ENCODE results near the gene RMDN2. TPM values are rescaled to one million over a fixed set of nuclear protein-coding genes. Genes with fewer than 3 reads are reported as not detected.

RMDN2 gene
- total RNA-seq, 1 donor from 2014 or later = 5.1 TPM

GRCh38 chr2:38021589-38021988 is 96.5 kb downstream of the RMDN2 start:
- no peak for DNase-seq (ENCODE audit: low read depth)

DNA sequence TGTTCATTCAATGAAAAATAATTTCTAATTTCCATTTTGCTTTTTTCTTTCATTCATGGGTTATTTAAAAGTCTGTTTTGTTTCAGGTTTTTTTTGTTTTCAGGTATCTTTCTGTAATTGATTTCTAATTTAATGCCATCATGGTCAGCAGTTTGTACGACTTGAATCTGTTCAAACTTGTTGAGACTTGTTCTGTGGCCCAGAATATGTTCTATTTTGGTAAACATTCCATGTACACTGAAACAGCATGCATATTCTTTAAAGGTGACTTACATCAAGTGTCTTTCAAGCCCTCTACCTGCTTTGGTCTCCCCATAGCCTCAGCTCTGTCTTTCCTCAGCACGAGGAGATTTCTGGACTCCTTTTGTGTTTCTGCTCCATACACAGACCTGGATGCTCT is 101.8 kb downstream of the RMDN2 start:
- no peaks in the 10 kb centered on the region for H3K27me3 Mint-ChIP-seq (ENCODE audit: low read depth, unreplicated experiment)
- H3K27ac Mint-ChIP-seq (ENCODE audit: unreplicated experiment) = peak overlapping the region; percentile 55
- no peak overlapping the region for H3K9ac ChIP-seq (ENCODE audit: low read length)
- H3K4me1 Mint-ChIP-seq (ENCODE audit: low read depth, unreplicated experiment) = peaks cover 4% of the 10 kb centered on the region
- no peaks in the 10 kb centered on the region for H3K36me3 ChIP-seq (ENCODE audit: insufficient read depth, low read length)
- H3K79me2 ChIP-seq (ENCODE audit: insufficient read depth, low read length) = no peaks in the 10 kb centered on the region
- no peaks in the 10 kb centered on the region for H3K27me3 ChIP-seq (ENCODE audit: insufficient read depth, low read length)
- no peaks in the 10 kb centered on the region for H3K36me3 Mint-ChIP-seq (ENCODE audit: low read depth, unreplicated experiment)
- H3K4me3 ChIP-seq (ENCODE audit: insufficient read depth, low read depth, low read length) = no peak overlapping the region
- no peaks in the 10 kb centered on the region for H3K4me1 ChIP-seq (ENCODE audit: insufficient read depth, low read length)
- FAIRE-seq (no peak), DNase-seq (ENCODE audit: low read depth) (no peak)
- H3K9me3 ChIP-seq (ENCODE audit: insufficient read depth, low read depth, low read length) = no peaks in the 10 kb centered on the region
- H3K27ac ChIP-seq (ENCODE audit: low read depth, low read length) = no peak overlapping the region
- H3K9me3 Mint-ChIP-seq (ENCODE audit: unreplicated experiment) = peaks cover under 1% of the 10 kb centered on the region
- no peaks in the 10 kb centered on the region for H4K20me1 ChIP-seq (ENCODE audit: insufficient read depth, low read length)
- TF ChIP-seq, protein P1, sequence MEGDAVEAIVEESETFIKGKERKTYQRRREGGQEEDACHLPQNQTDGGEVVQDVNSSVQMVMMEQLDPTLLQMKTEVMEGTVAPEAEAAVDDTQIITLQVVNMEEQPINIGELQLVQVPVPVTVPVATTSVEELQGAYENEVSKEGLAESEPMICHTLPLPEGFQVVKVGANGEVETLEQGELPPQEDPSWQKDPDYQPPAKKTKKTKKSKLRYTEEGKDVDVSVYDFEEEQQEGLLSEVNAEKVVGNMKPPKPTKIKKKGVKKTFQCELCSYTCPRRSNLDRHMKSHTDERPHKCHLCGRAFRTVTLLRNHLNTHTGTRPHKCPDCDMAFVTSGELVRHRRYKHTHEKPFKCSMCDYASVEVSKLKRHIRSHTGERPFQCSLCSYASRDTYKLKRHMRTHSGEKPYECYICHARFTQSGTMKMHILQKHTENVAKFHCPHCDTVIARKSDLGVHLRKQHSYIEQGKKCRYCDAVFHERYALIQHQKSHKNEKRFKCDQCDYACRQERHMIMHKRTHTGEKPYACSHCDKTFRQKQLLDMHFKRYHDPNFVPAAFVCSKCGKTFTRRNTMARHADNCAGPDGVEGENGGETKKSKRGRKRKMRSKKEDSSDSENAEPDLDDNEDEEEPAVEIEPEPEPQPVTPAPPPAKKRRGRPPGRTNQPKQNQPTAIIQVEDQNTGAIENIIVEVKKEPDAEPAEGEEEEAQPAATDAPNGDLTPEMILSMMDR (IDR thresholded peaks at IDR 0.05; ENCODE audit: insufficient read depth, low read depth, low read length) = no peak
- TF ChIP-seq EZH2 (IDR thresholded peaks at IDR 0.05; ENCODE audit: insufficient read depth, low read length) = no peak
- H2AFZ ChIP-seq (ENCODE audit: low read depth, low read length) = no peak overlapping the region
- H3K4me2 ChIP-seq (ENCODE audit: low read length) = no peak overlapping the region
- H3K4me3 Mint-ChIP-seq (ENCODE audit: unreplicated experiment) = no peak overlapping the region

More at GRCh38 chr2:38021589-38021988, 96.5 kb downstream of the RMDN2 start:
- Mint-ChIP-seq H3K27ac (ENCODE audit: unreplicated experiment) (no peak overlapping the region), H3K4me1 (ENCODE audit: low read depth, unreplicated experiment) (no peaks in the 10 kb centered on the region), H3K9me3 (ENCODE audit: unreplicated experiment) (peaks cover 5% of the 10 kb centered on the region), H3K27me3 (ENCODE audit: low read depth, unreplicated experiment) (no peaks in the 10 kb centered on the region), H3K36me3 (ENCODE audit: low read depth, unreplicated experiment) (peaks cover 3% of the 10 kb centered on the region), H3K4me3 (ENCODE audit: unreplicated experiment) (no peak overlapping the region)
- Histone ChIP-seq H3K79me2 (ENCODE audit: insufficient read depth, low read length) (no peaks in the 10 kb centered on the region), H3K4me3 (ENCODE audit: insufficient read depth, low read depth, low read length) (no peak overlapping the region), H3K27me3 (ENCODE audit: insufficient read depth, low read length) (no peaks in the 10 kb centered on the region), H2AFZ (ENCODE audit: low read depth, low read length) (no peak overlapping the region), H3K27ac (ENCODE audit: low read depth, low read length) (no peak overlapping the region), H3K4me2 (ENCODE audit: low read length) (no peak overlapping the region), H3K4me1 (ENCODE audit: insufficient read depth, low read length) (no peaks in the 10 kb centered on the region), H3K36me3 (ENCODE audit: insufficient read depth, low read length) (no peaks in the 10 kb centered on the region), H3K9me3 (ENCODE audit: insufficient read depth, low read depth, low read length) (no peaks in the 10 kb centered on the region), H3K9ac (ENCODE audit: low read length) (no peak overlapping the region), H4K20me1 (ENCODE audit: insufficient read depth, low read length) (no peaks in the 10 kb centered on the region)
- TF ChIP-seq EZH2 (IDR thresholded peaks at IDR 0.05; ENCODE audit: insufficient read depth, low read length) = no peak
- TF ChIP-seq, protein P1 (IDR thresholded peaks at IDR 0.05; ENCODE audit: insufficient read depth, low read depth, low read length) = no peak
- FAIRE-seq = no peak

- Histone ChIP-seq H3K4me3 (ENCODE audit: insufficient read depth, low read depth, low read length) (no peak overlapping the region), H2AFZ (ENCODE audit: low read depth, low read length) (no peak overlapping the region), H3K36me3 (ENCODE audit: insufficient read depth, low read length) (no peaks in the 10 kb centered on the region), H3K4me1 (ENCODE audit: insufficient read depth, low read length) (no peaks in the 10 kb centered on the region), H3K27me3 (ENCODE audit: insufficient read depth, low read length) (no peaks in the 10 kb centered on the region), H4K20me1 (ENCODE audit: insufficient read depth, low read length) (no peaks in the 10 kb centered on the region), H3K79me2 (ENCODE audit: insufficient read depth, low read length) (no peaks in the 10 kb centered on the region), H3K9ac (ENCODE audit: low read length) (no peak overlapping the region), H3K9me3 (ENCODE audit: insufficient read depth, low read depth, low read length) (no peaks in the 10 kb centered on the region), H3K4me2 (ENCODE audit: low read length) (no peak overlapping the region), H3K27ac (ENCODE audit: low read depth, low read length) (no peak overlapping the region)
- H3K4me3 Mint-ChIP-seq (ENCODE audit: unreplicated experiment) = no peak overlapping the region
- DNase-seq (ENCODE audit: low read depth) (no peak), FAIRE-seq (no peak)
- H3K9me3 Mint-ChIP-seq (ENCODE audit: unreplicated experiment) = no peaks in the 10 kb centered on the region
- H3K4me1 Mint-ChIP-seq (ENCODE audit: low read depth, unreplicated experiment) = peaks cover 12% of the 10 kb centered on the region
- H3K36me3 Mint-ChIP-seq (ENCODE audit: low read depth, unreplicated experiment) = no peaks in the 10 kb centered on the region
- no peak overlapping the region for H3K27ac Mint-ChIP-seq (ENCODE audit: unreplicated experiment)
- peaks cover 3% of the 10 kb centered on the region for H3K27me3 Mint-ChIP-seq (ENCODE audit: low read depth, unreplicated experiment)
- no peak for TF ChIP-seq EZH2 (IDR thresholded peaks at IDR 0.05; ENCODE audit: insufficient read depth, low read length)
- TF ChIP-seq, protein P1 (IDR thresholded peaks at IDR 0.05; ENCODE audit: insufficient read depth, low read depth, low read length) = no peak
These were observed 103.7 kb downstream of the RMDN2 start for GRCh38 chr2:38028829-38029228.

Measured in astrocyte (in vitro differentiated cells and primary cell).